CD4-positive, alpha-beta memory T cell (primary cell): Measurements from ENCODE around the gene NAE1. TPM values are rescaled to one million over a fixed set of nuclear protein-coding genes. Genes with fewer than 3 reads are reported as not detected.
A peak's percentile ranks its signal among the peaks of the same experiment; 100 is the strongest.

Experiments
- CTCF ChIA-PET: fragments of 350-600 bp; sonication (Branson Sonifier 250); formaldehyde crosslinking; loops from one replicate; lab custom pipeline; 2021; ENCODE audit warnings: inconsistent platforms; ENCODE audit not compliant: partially characterized antibody; lab: Charles Lee
- POLR2A ChIA-PET: fragments of 350-600 bp; sonication (Branson Sonifier 250); formaldehyde crosslinking; loops from one replicate; lab custom pipeline; 2021; ENCODE audit not compliant: partially characterized antibody; lab: Charles Lee
- DNase-seq, 5 donors: peaks; one replicate each; pipeline versions ENCODE4 v3.0.0 to v3.0.0-alpha.2; 2020 to 2022; ENCODE audit warnings: mixed read lengths in 1 of 5
- H3K27ac ChIP-seq: one replicate; pipeline ENCODE4 v1.7.0; 2013; ENCODE audit warnings: low read depth, low read length
- H3K27me3 ChIP-seq: 2 replicates; pipeline ENCODE4 v1.7.0; 2013; ENCODE audit warnings: mild to moderate bottlenecking, low read length, moderate library complexity; ENCODE audit not compliant: insufficient read depth
- H3K36me3 ChIP-seq: 2 replicates; pipeline ENCODE4 v1.7.0; 2013; ENCODE audit warnings: mild to moderate bottlenecking, low read length, moderate library complexity; ENCODE audit not compliant: insufficient read depth
- H3K4me1 ChIP-seq: 2 replicates; pipeline ENCODE4 v1.7.0; 2013; ENCODE audit warnings: mild to moderate bottlenecking, low read length, moderate library complexity; ENCODE audit not compliant: insufficient read depth
- H3K4me3 ChIP-seq, 2 donors: one replicate each; pipeline ENCODE4 v1.7.0; 2013; ENCODE audit warnings: low read length in 2 of 2, mild to moderate bottlenecking in 1 of 2
- H3K9me3 ChIP-seq, 2 donors: one replicate each; pipeline ENCODE4 v1.7.0; 2013; ENCODE audit warnings: low read length in 2 of 2, control low read depth in 1 of 2; ENCODE audit not compliant: control insufficient read depth in 1 of 2
- H3K27ac Mint-ChIP-seq, 7 donors: one replicate each; pipeline ENCODE4 v1.8.0; 2020 to 2021; ENCODE audit warnings: mixed read lengths in 7 of 7, mild to moderate bottlenecking in 6 of 7, inconsistent platforms in 3 of 7, moderate library complexity in 3 of 7
- H3K27me3 Mint-ChIP-seq, 2 donors: one replicate each; pipeline ENCODE4 v1.8.0; 2020 to 2021; ENCODE audit warnings: mixed read lengths in 2 of 2
- H3K36me3 Mint-ChIP-seq, 2 donors: one replicate each; pipeline ENCODE4 v1.8.0; 2020 to 2021; ENCODE audit warnings: mixed read lengths in 2 of 2, inconsistent platforms in 1 of 2, mild to moderate bottlenecking in 1 of 2
- H3K4me1 Mint-ChIP-seq, 4 donors: one replicate each; pipeline ENCODE4 v1.8.0; 2020 to 2021; ENCODE audit warnings: mixed read lengths in 4 of 4, mild to moderate bottlenecking in 1 of 4
- H3K4me3 Mint-ChIP-seq, 8 donors: one replicate each; pipeline ENCODE4 v1.8.0; 2020 to 2021; ENCODE audit warnings: mixed read lengths in 8 of 8, mild to moderate bottlenecking in 7 of 8, moderate library complexity in 6 of 8, inconsistent platforms in 3 of 8
- H3K9me3 Mint-ChIP-seq, 8 donors: one replicate each; pipeline ENCODE4 v1.8.0; 2020 to 2021; ENCODE audit warnings: mixed read lengths in 8 of 8, mild to moderate bottlenecking in 5 of 8, inconsistent platforms in 3 of 8, moderate library complexity in 1 of 8
- intact Hi-C: fragments of 100-400 bp; cut with micrococcal nuclease; formaldehyde crosslinking; loops from one replicate; pipeline ENCODE4 v1.15.1; 2023
- polyA plus RNA-seq, 2 donors: library from polyadenylated mRNA; unstranded; fragments of 300-500 nt; fragmentation: Illumina TruSeq; gene quantifications; one replicate each; pipeline ENCODE4 v1.2.3, GENCODE V29; 2021
- total RNA-seq, 2 experiments: library from RNA; stranded (reverse); gene quantifications; one replicate each; pipeline ENCODE4 v1.2.3, GENCODE V29; 2021

NAE1 gene
- total and polyA plus RNA-seq, 4 experiments from 2014 or later = 70.4 to 101 (median 94.5) TPM

GRCh38 chr16:66814734-66815133 is 16.0 kb downstream of the NAE1 start:
- no peaks in the 10 kb centered on the region for H3K4me1 ChIP-seq
- intact Hi-C loops = no loop called here
- DNase-seq = no peak
- no peak overlapping the region for H3K4me3 ChIP-seq
- H3K27ac Mint-ChIP-seq = peak overlapping the region in 3 of 7 donors; percentile 2 to 85 (median 39)
- no peaks in the 10 kb centered on the region for H3K27me3 ChIP-seq
- no peak overlapping the region for H3K4me3 Mint-ChIP-seq
- ChIA-PET POLR2A (no interaction called here), CTCF (interaction anchor here (0.9 to 3.5 kb wide), 3 partner anchors 17 to 164 kb away, joined by 4 to 22 read pairs (median 5); partner anchors contain the start of gene NAE1)
- H3K27me3 Mint-ChIP-seq = no peaks in the 10 kb centered on the region
- H3K4me1 Mint-ChIP-seq = peaks cover 0 to 2% (median 0%) of the 10 kb centered on the region in 4 donors
- no peaks in the 10 kb centered on the region for H3K9me3 ChIP-seq
- H3K27ac ChIP-seq = no peak overlapping the region
- peaks cover 55% of the 10 kb centered on the region for H3K36me3 ChIP-seq
- H3K9me3 Mint-ChIP-seq = no peaks in the 10 kb centered on the region
- peaks cover 53 to 82% of the 10 kb centered on the region in 2 donors for H3K36me3 Mint-ChIP-seq

GRCh38 chr16:66811043-66811442 is 19.7 kb downstream of the NAE1 start:
- peaks cover 49% of the 10 kb centered on the region for H3K36me3 ChIP-seq
- ChIA-PET POLR2A (no interaction called here), CTCF (no interaction called here)
- Mint-ChIP-seq H3K4me3 (no peak overlapping the region), H3K27me3 (no peaks in the 10 kb centered on the region), H3K9me3 (no peaks in the 10 kb centered on the region), H3K4me1 (no peaks in the 10 kb centered on the region), H3K27ac (peak overlapping the region in 1 of 7 donors; percentile 53), H3K36me3 (peaks cover 52 to 77% of the 10 kb centered on the region in 2 donors)
- no peaks in the 10 kb centered on the region for H3K27me3 ChIP-seq
- no peak overlapping the region for H3K4me3 ChIP-seq
- no peak for DNase-seq
- no peak overlapping the region for H3K27ac ChIP-seq
- intact Hi-C loops = no loop called here
- H3K9me3 ChIP-seq = no peaks in the 10 kb centered on the region
- no peaks in the 10 kb centered on the region for H3K4me1 ChIP-seq

GRCh38 chr16:66810391-66810790 is 20.4 kb downstream of the NAE1 start:
- Histone ChIP-seq H3K9me3 (no peaks in the 10 kb centered on the region), H3K27ac (no peak overlapping the region), H3K36me3 (peaks cover 54% of the 10 kb centered on the region), H3K4me3 (no peak overlapping the region), H3K27me3 (no peaks in the 10 kb centered on the region), H3K4me1 (no peaks in the 10 kb centered on the region)
- ChIA-PET POLR2A (interaction anchor here (2.4 kb wide), 1 partner anchor 20 kb away, joined by 8 read pairs; the partner anchor contains the start of gene NAE1), CTCF (interaction anchor here (0.6 kb wide), 1 partner anchor 404 kb away, joined by 3 read pairs; no protein-coding TSS in a partner anchor)
- intact Hi-C loops = no loop called here
- Mint-ChIP-seq H3K4me3 (no peak overlapping the region), H3K9me3 (no peaks in the 10 kb centered on the region), H3K36me3 (peaks cover 56 to 79% of the 10 kb centered on the region in 2 donors), H3K27me3 (no peaks in the 10 kb centered on the region), H3K27ac (no peak overlapping the region), H3K4me1 (no peaks in the 10 kb centered on the region)
- no peak for DNase-seq

- ChIA-PET CTCF (interaction anchor here (0.6 kb wide), 1 partner anchor 403 kb away, joined by 3 read pairs; no protein-coding TSS in a partner anchor), POLR2A (interaction anchor here (2.4 kb wide), 1 partner anchor 21 kb away, joined by 8 read pairs; the partner anchor contains the start of gene NAE1)
- H3K4me3 Mint-ChIP-seq = no peak overlapping the region
- H3K4me3 ChIP-seq = no peak overlapping the region
- H3K4me1 Mint-ChIP-seq = no peaks in the 10 kb centered on the region
- intact Hi-C loops = no loop called here
- no peak for DNase-seq
- H3K27ac Mint-ChIP-seq = no peak overlapping the region
- no peaks in the 10 kb centered on the region for H3K9me3 Mint-ChIP-seq
- H3K36me3 ChIP-seq = peaks cover 59% of the 10 kb centered on the region
- no peaks in the 10 kb centered on the region for H3K27me3 ChIP-seq
- H3K4me1 ChIP-seq = no peaks in the 10 kb centered on the region
- peaks cover 56 to 79% of the 10 kb centered on the region in 2 donors for H3K36me3 Mint-ChIP-seq
- no peaks in the 10 kb centered on the region for H3K9me3 ChIP-seq
- no peaks in the 10 kb centered on the region for H3K27me3 Mint-ChIP-seq
- no peak overlapping the region for H3K27ac ChIP-seq
These were observed 21.0 kb downstream of the NAE1 start for GRCh38 chr16:66809765-66810164.

GRCh38 chr16:66802159-66802558 is 28.6 kb downstream of the NAE1 start:
- Histone ChIP-seq H3K36me3 (peaks cover 32% of the 10 kb centered on the region), H3K27ac (no peak overlapping the region), H3K4me1 (no peaks in the 10 kb centered on the region), H3K9me3 (no peaks in the 10 kb centered on the region), H3K4me3 (no peak overlapping the region), H3K27me3 (no peaks in the 10 kb centered on the region)
- DNase-seq = no peak
- ChIA-PET POLR2A (interaction anchor here (0.6 kb wide), 1 partner anchor 68 kb away, joined by 3 read pairs; no protein-coding TSS in a partner anchor), CTCF (no interaction called here)
- intact Hi-C loops = no loop called here
- Mint-ChIP-seq H3K36me3 (peaks cover 37 to 41% of the 10 kb centered on the region in 2 donors), H3K4me1 (no peaks in the 10 kb centered on the region), H3K4me3 (no peak overlapping the region), H3K27me3 (no peaks in the 10 kb centered on the region), H3K27ac (no peak overlapping the region), H3K9me3 (no peaks in the 10 kb centered on the region)

GRCh38 chr16:66801320-66802105 is 29.3 kb downstream of the NAE1 start, which contains the start of gene TERB1:
Gene TERB1, minus strand, starts transcription at chr16:66801584. Its CDS starts 4,786 bp downstream, at chr16:66796798.
- Histone ChIP-seq H3K27ac (no peak within 1 kb of the TSS), H3K4me3 (no peak within 1 kb of the TSS), H3K4me1 (no peaks in the 10 kb centered on the region), H3K9me3 (no peaks in the 10 kb centered on the region), H3K27me3 (no peaks in the 10 kb centered on the region), H3K36me3 (peaks cover 27% of the 10 kb centered on the region)
- H3K36me3 Mint-ChIP-seq = peaks cover 31 to 35% of the 10 kb centered on the region in 2 donors
- intact Hi-C loops = no loop called here
- H3K4me3 Mint-ChIP-seq = no peak within 1 kb of the TSS
- no peaks in the 10 kb centered on the region for H3K4me1 Mint-ChIP-seq
- H3K9me3 Mint-ChIP-seq = no peaks in the 10 kb centered on the region
- POLR2A ChIA-PET = interaction anchor here (0.6 kb wide), 1 partner anchor 29 kb away, joined by 3 read pairs; no protein-coding TSS in a partner anchor
- CTCF ChIA-PET = no interaction called here
- peak in 1 of 5 donors; percentile 32 for DNase-seq
- no peak within 1 kb of the TSS for H3K27ac Mint-ChIP-seq
- H3K27me3 Mint-ChIP-seq = no peaks in the 10 kb centered on the region

GRCh38 chr16:66800856-66801255 is 29.9 kb downstream of the NAE1 start:
- intact Hi-C loops = no loop called here
- DNase-seq = no peak
- no peak overlapping the region for H3K4me3 ChIP-seq
- ChIA-PET CTCF (interaction anchor here (0.7 to 1.6 kb wide), 2 partner anchors 23 to 50 kb away, joined by 3 read pairs; no protein-coding TSS in a partner anchor), POLR2A (no interaction called here)
- no peaks in the 10 kb centered on the region for H3K9me3 ChIP-seq
- Mint-ChIP-seq H3K36me3 (peaks cover 30 to 34% of the 10 kb centered on the region in 2 donors), H3K27me3 (no peaks in the 10 kb centered on the region), H3K4me3 (no peak overlapping the region), H3K9me3 (no peaks in the 10 kb centered on the region), H3K27ac (no peak overlapping the region), H3K4me1 (peaks cover 0 to under 1% (median 0%) of the 10 kb centered on the region in 4 donors)
- no peaks in the 10 kb centered on the region for H3K4me1 ChIP-seq
- H3K27me3 ChIP-seq = no peaks in the 10 kb centered on the region
- no peak overlapping the region for H3K27ac ChIP-seq
- peaks cover 25% of the 10 kb centered on the region for H3K36me3 ChIP-seq
